Measurements from ENCODE around the gene TBCA. TPM values are rescaled to one million over a fixed set of nuclear protein-coding genes. Genes with fewer than 3 reads are reported as not detected.
A peak's percentile ranks its signal among the peaks of the same experiment; 100 is the strongest.

Gene TBCA, protein sequence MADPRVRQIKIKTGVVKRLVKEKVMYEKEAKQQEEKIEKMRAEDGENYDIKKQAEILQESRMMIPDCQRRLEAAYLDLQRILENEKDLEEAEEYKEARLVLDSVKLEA
- total RNA-seq, result 100 to 1,000 TPM; 125 to 245 (median 188) TPM
- 100 to 1,000 TPM; 277 to 283 TPM for polyA plus RNA-seq
- long read RNA-seq, donor 1, transcript TBCA-202 (4 exons, 683 nt), result major isoform, 11 of 17 reads
- long read RNA-seq, donor 1, partial matches to known transcripts, result 0 of 17 reads
- long read RNA-seq, donor 1, other reads (novel, unspliced or antisense), result 5 of 17 reads
- long read RNA-seq, donor 2, transcript TBCA-201 (3 exons, 2,301 nt), result minor isoform, 5 of 134 reads
- long read RNA-seq, donor 2, transcript TBCA-202 (4 exons, 683 nt), result major isoform, 120 of 134 reads
- long read RNA-seq, donor 2, transcript TBCA-205 (3 exons, 717 nt), result minor isoform, 9 of 134 reads
- long read RNA-seq, donor 2, partial matches to known transcripts, result 0 of 134 reads
- long read RNA-seq, donor 2, other reads (novel, unspliced or antisense), result 0 of 134 reads
- long read RNA-seq, donor 3, transcript TBCA-202 (4 exons, 683 nt), result major isoform, 51 of 63 reads
- long read RNA-seq, donor 3, partial matches to known transcripts, result 1 of 63 reads
- long read RNA-seq, donor 3, other reads (novel, unspliced or antisense), result 9 of 63 reads

DNA sequence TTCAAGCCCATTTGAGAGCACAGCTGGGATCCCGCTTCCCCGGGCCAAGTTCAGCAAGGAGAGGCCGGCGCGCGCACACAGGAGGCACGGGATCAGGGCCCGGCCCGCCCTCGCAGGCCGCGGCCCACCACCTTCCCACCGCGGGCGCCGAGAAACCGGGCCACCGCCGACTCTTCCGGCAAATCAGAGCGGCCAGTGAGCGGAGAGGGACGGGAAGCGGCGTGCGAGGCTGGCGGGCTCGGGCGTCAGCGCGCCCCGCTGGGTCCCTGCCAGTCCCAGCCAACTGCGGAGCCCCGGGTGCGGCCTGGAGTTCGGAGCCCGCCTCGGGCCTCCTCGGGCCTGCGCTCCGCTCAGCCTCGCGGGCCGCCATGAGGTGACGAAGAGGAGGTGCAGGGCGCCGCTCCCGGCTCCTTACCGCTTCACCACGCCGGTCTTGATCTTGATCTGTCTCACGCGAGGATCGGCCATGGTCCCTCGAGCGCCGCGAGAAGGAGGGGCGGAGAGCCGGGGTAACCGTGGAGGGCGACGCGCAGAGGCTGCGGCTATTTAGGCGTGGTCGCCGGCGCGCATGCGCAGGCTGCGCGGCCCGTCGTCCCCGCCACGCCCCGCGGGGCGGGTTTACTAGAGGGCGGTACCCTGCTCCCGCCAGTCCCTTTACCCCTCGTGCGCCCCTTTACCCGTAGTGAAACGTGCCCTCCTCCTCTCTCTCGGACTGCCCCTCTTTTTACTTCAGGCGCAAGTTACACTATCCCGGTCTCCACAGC is at the start of gene TBCA:
Gene TBCA (minus strand): TSS at position 550 of the 764 bp plus-strand sequence. CDS start 82 bp downstream, at position 468.
- Histone ChIP-seq H3K4me1 (ENCODE audit: insufficient read depth) (peaks cover 14% of the 10 kb centered on the region), H3K4me3 (peak within 1 kb of the TSS; percentile 97), H3K27me3 (no peaks in the 10 kb centered on the region), H3K36me3 (no peaks in the 10 kb centered on the region), H3K27ac (peak within 1 kb of the TSS; percentile 80 to 98), H3K9me3 (no peaks in the 10 kb centered on the region)
- TF ChIP-seq POLR2A (IDR thresholded peaks at IDR 0.05), result peak; percentile 93
- TF ChIP-seq EP300 (IDR thresholded peaks at IDR 0.05), result no peak
- TF ChIP-seq, protein P1, sequence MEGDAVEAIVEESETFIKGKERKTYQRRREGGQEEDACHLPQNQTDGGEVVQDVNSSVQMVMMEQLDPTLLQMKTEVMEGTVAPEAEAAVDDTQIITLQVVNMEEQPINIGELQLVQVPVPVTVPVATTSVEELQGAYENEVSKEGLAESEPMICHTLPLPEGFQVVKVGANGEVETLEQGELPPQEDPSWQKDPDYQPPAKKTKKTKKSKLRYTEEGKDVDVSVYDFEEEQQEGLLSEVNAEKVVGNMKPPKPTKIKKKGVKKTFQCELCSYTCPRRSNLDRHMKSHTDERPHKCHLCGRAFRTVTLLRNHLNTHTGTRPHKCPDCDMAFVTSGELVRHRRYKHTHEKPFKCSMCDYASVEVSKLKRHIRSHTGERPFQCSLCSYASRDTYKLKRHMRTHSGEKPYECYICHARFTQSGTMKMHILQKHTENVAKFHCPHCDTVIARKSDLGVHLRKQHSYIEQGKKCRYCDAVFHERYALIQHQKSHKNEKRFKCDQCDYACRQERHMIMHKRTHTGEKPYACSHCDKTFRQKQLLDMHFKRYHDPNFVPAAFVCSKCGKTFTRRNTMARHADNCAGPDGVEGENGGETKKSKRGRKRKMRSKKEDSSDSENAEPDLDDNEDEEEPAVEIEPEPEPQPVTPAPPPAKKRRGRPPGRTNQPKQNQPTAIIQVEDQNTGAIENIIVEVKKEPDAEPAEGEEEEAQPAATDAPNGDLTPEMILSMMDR (IDR thresholded peaks at IDR 0.05), result peak in 2 of 3 donors; percentile 21 to 59
- peak; percentile 85 to 94 (median 92) for DNase-seq
- 0 to 1% (median 1%) methylated on average over 55 to 89 of the region's 89 CpGs for WGBS, 3 donors
- intact Hi-C loops (cut with DNase I), result no loop called here

DNA sequence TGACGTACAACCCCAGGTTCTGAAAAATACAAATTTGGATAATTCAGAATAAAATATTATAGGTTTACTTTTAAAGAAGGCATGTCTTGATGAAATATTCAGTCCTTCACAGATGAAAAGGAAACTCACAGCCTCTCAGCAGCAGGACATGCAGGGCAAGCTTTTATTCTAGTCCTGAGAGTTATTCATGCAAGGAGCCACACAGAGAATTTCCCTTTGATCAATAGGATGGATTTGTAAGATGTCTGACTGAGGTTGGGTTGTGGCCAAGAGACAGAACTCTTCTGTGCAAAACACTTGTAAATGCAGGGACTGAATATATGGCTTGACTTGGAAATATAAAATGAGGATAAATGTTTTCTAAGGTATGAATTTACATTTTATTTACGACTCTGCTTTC is 48.8 kb upstream of the TBCA start:
- Histone ChIP-seq H3K27me3 (no peaks in the 10 kb centered on the region), H3K27ac (no peak overlapping the region), H3K4me3 (no peak overlapping the region), H3K9me3 (no peaks in the 10 kb centered on the region), H3K36me3 (no peaks in the 10 kb centered on the region), H3K4me1 (ENCODE audit: insufficient read depth) (no peaks in the 10 kb centered on the region)
- no peak for TF ChIP-seq EP300 (IDR thresholded peaks at IDR 0.05)
- no peak for TF ChIP-seq POLR2A (IDR thresholded peaks at IDR 0.05)
- TF ChIP-seq, protein P1 (IDR thresholded peaks at IDR 0.05), result no peak
- no peak for DNase-seq
- intact Hi-C loops (cut with DNase I), result no loop called here
- 86 to 87% (median 87%) methylated on average over 2 of the region's 2 CpGs for WGBS, 3 donors

DNA sequence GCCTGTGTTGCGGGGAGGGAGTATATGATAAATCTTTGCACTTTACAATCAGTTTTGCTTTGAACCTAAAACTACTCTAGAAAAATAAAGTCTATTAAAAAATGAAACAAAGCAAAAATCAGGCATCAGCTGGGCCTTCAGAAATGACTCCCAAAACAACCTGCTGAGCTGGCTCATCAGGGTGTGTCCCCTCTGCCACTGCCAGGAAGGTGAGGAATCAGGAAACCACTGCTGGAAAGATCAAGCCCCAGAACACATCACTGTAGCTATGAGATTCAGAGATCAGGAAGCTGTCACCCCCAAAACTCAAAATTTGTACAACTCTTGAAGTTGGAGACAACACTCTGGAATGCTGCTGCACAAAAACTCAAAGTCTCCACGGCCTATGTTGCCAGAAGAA is 40.5 kb upstream of the TBCA start:
- 20 to 36% (median 27%) methylated on average over 1 to 2 of the region's 2 CpGs for WGBS, 3 donors
- Histone ChIP-seq H3K4me1 (ENCODE audit: insufficient read depth) (no peaks in the 10 kb centered on the region), H3K9me3 (no peaks in the 10 kb centered on the region), H3K36me3 (no peaks in the 10 kb centered on the region), H3K27me3 (no peaks in the 10 kb centered on the region), H3K27ac (no peak overlapping the region), H3K4me3 (no peak overlapping the region)
- no peak for TF ChIP-seq EP300 (IDR thresholded peaks at IDR 0.05)
- TF ChIP-seq, protein P1 (IDR thresholded peaks at IDR 0.05), result no peak
- no peak for TF ChIP-seq POLR2A (IDR thresholded peaks at IDR 0.05)
- no peak for DNase-seq
- intact Hi-C loops (cut with DNase I), result no loop called here

DNA sequence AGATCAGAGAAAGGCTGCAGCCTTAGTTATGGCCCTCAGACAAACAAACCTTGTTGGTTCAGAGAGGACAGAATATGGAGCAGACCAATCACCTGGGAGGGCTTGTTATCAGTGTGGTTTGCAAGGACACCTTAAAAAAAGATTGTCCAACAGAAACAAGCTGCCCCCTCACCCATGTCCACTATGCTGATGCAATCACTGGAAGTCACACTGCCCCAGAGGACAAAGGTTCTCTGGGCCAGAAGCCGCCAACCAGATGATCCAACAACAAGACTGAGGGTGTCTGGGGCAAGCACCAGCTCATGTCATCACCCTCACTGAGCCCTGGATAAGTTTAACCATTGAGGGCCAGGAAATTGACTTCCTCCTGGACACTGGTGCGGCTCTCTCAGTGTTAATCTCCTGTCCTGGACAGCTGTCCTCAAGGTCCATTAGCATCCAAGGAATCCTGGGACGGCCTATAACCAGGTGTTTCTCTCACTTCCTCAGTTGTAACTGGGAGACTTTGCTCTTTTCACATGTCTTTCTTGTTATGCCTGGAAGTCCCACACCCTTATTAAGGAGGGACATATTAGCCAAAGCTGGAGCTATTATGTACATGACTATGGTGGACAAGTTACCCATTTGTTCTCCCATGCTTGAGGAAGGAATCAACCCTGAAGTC is 36.9 kb upstream of the TBCA start:
- Histone ChIP-seq H3K4me1 (ENCODE audit: insufficient read depth) (no peaks in the 10 kb centered on the region), H3K4me3 (no peak overlapping the region), H3K9me3 (no peaks in the 10 kb centered on the region), H3K27ac (no peak overlapping the region), H3K36me3 (no peaks in the 10 kb centered on the region), H3K27me3 (no peaks in the 10 kb centered on the region)
- no peak for DNase-seq
- intact Hi-C loops (cut with DNase I), result no loop called here
- TF ChIP-seq POLR2A (IDR thresholded peaks at IDR 0.05), result no peak
- TF ChIP-seq, protein P1 (IDR thresholded peaks at IDR 0.05), result no peak
- no peak for TF ChIP-seq EP300 (IDR thresholded peaks at IDR 0.05)
- WGBS, 3 donors, result 79 to 95% (median 82%) methylated on average over 3 of the region's 3 CpGs
